Measurements from ENCODE around the gene ST6GALNAC6.

DNA sequence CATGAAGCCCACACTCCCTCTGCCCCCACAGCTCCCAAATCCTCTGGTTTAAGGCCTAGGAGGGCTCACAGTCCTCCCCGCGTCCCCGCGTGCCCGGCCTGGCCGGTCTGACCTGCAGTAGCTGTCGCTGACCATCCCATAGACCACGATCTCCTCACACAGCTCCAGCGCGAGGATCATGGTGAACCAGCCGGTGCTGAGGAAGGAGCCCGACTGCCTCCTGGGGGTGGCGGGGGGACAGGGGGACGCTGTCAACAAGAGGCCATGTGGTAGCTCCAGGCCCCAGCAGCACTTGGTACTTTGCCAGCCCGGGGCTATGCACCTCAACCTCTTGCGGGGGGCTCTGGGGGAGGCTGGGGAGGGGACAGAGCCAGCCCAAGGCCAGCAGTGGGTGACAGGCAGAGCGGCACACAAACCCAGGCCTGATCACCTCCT, 10.5 kb upstream of the ST6GALNAC6 start:
- TF ChIP-seq POLR2A (IDR thresholded peaks at IDR 0.05; ENCODE audit: borderline replicate concordance, extremely low read depth, insufficient read depth, insufficient read length) (no peak), EZH2 (IDR thresholded peaks at IDR 0.05) (no peak), POLR2AphosphoS5 (IDR thresholded peaks at IDR 0.05; ENCODE audit: low read depth, low read length) (no peak), SIN3A (IDR thresholded peaks at IDR 0.05; ENCODE audit: low read depth) (no peak)
- TF ChIP-seq, protein P1, sequence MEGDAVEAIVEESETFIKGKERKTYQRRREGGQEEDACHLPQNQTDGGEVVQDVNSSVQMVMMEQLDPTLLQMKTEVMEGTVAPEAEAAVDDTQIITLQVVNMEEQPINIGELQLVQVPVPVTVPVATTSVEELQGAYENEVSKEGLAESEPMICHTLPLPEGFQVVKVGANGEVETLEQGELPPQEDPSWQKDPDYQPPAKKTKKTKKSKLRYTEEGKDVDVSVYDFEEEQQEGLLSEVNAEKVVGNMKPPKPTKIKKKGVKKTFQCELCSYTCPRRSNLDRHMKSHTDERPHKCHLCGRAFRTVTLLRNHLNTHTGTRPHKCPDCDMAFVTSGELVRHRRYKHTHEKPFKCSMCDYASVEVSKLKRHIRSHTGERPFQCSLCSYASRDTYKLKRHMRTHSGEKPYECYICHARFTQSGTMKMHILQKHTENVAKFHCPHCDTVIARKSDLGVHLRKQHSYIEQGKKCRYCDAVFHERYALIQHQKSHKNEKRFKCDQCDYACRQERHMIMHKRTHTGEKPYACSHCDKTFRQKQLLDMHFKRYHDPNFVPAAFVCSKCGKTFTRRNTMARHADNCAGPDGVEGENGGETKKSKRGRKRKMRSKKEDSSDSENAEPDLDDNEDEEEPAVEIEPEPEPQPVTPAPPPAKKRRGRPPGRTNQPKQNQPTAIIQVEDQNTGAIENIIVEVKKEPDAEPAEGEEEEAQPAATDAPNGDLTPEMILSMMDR (IDR thresholded peaks at IDR 0.05 in 2 of 3, conservative IDR thresholded peaks at IDR 0.05 in 1 of 3; ENCODE audit: borderline replicate concordance in 1 of 3, insufficient read depth in 1 of 3, low read depth in 2 of 3, low read length in 2 of 3): no peak
- TF ChIP-seq, protein P2, sequence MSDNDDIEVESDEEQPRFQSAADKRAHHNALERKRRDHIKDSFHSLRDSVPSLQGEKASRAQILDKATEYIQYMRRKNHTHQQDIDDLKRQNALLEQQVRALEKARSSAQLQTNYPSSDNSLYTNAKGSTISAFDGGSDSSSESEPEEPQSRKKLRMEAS (IDR thresholded peaks at IDR 0.05): no peak
- TF ChIP-seq, protein P3, sequence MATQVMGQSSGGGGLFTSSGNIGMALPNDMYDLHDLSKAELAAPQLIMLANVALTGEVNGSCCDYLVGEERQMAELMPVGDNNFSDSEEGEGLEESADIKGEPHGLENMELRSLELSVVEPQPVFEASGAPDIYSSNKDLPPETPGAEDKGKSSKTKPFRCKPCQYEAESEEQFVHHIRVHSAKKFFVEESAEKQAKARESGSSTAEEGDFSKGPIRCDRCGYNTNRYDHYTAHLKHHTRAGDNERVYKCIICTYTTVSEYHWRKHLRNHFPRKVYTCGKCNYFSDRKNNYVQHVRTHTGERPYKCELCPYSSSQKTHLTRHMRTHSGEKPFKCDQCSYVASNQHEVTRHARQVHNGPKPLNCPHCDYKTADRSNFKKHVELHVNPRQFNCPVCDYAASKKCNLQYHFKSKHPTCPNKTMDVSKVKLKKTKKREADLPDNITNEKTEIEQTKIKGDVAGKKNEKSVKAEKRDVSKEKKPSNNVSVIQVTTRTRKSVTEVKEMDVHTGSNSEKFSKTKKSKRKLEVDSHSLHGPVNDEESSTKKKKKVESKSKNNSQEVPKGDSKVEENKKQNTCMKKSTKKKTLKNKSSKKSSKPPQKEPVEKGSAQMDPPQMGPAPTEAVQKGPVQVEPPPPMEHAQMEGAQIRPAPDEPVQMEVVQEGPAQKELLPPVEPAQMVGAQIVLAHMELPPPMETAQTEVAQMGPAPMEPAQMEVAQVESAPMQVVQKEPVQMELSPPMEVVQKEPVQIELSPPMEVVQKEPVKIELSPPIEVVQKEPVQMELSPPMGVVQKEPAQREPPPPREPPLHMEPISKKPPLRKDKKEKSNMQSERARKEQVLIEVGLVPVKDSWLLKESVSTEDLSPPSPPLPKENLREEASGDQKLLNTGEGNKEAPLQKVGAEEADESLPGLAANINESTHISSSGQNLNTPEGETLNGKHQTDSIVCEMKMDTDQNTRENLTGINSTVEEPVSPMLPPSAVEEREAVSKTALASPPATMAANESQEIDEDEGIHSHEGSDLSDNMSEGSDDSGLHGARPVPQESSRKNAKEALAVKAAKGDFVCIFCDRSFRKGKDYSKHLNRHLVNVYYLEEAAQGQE (IDR thresholded peaks at IDR 0.05; ENCODE audit: low read depth): no peak
- TF ChIP-seq, protein P4, sequence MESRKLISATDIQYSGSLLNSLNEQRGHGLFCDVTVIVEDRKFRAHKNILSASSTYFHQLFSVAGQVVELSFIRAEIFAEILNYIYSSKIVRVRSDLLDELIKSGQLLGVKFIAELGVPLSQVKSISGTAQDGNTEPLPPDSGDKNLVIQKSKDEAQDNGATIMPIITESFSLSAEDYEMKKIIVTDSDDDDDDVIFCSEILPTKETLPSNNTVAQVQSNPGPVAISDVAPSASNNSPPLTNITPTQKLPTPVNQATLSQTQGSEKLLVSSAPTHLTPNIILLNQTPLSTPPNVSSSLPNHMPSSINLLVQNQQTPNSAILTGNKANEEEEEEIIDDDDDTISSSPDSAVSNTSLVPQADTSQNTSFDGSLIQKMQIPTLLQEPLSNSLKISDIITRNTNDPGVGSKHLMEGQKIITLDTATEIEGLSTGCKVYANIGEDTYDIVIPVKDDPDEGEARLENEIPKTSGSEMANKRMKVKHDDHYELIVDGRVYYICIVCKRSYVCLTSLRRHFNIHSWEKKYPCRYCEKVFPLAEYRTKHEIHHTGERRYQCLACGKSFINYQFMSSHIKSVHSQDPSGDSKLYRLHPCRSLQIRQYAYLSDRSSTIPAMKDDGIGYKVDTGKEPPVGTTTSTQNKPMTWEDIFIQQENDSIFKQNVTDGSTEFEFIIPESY (IDR thresholded peaks at IDR 0.05; ENCODE audit: extremely low read depth, insufficient replicate concordance, low read length): no peak
- TF ChIP-seq, protein P5, sequence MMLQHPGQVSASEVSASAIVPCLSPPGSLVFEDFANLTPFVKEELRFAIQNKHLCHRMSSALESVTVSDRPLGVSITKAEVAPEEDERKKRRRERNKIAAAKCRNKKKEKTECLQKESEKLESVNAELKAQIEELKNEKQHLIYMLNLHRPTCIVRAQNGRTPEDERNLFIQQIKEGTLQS (IDR thresholded peaks at IDR 0.05): no peak
